Breast epithelium (tissue), 4 donors: ENCODE results near the gene RASA3. TPM values are rescaled to one million over a fixed set of nuclear protein-coding genes. Genes with fewer than 3 reads are reported as not detected.
"Not testable (repeated sequence)": the region's sequence is repeated elsewhere in the genome, so short reads cannot be mapped to it uniquely, and the experiment has no call there.

Experiments used
- DNase-seq, 2 donors: peaks; one replicate each; pipeline ENCODE4 v3.0.0-alpha.2; 2019; ENCODE audit warnings: low spot score in 2 of 2
- H3K27ac ChIP-seq, 2 donors: fragments of 200-600 bp; sonication (generic) in 1 of 2; one replicate each; pipeline ENCODE4 v1.5.1; 2016 to 2019; ENCODE audit warnings: mild to moderate bottlenecking in 1 of 2
- H3K27me3 ChIP-seq, 2 donors: fragments of 200-600 bp; sonication (generic) in 1 of 2; one replicate each; pipeline versions ENCODE4 v1.5.1 to v1.6.0; 2017 to 2019; ENCODE audit warnings: control low read depth in 1 of 2, mild to moderate bottlenecking in 1 of 2
- H3K36me3 ChIP-seq: fragments of 200-600 bp; one replicate; pipeline ENCODE4 v1.5.1; 2019
- H3K4me1 ChIP-seq, 2 donors: fragments of 200-600 bp; sonication (generic); one replicate each; pipeline ENCODE4 v1.5.1; 2016 to 2019; ENCODE audit warnings: control low read depth in 1 of 2
- H3K4me3 ChIP-seq, 3 donors: fragments of 200-600 bp; sonication (generic); 1 replicate in 2 of 3; 2 replicates in 1 of 3; pipeline ENCODE4 v1.5.1; 2016 to 2019; ENCODE audit warnings: mild to moderate bottlenecking in 3 of 3, moderate library complexity in 2 of 3
- H3K9me3 ChIP-seq, 2 donors: fragments of 200-600 bp; sonication (generic) in 1 of 2; one replicate each; pipeline ENCODE4 v1.5.1; 2016 to 2019; ENCODE audit warnings: control low read depth in 1 of 2
- POLR2A ChIP-seq: fragments of 450-650 bp; IDR thresholded peaks from one replicate; pipeline ENCODE4 v1.6.1; 2016; ENCODE audit warnings: antibody characterized with exemption, mild to moderate bottlenecking, moderate library complexity
- POLR2AphosphoS5 ChIP-seq, 3 donors: sonication (generic); formaldehyde crosslinking; IDR thresholded peaks; one replicate each; pipeline ENCODE4 v1.6.1; 2017; ENCODE audit warnings: antibody characterized with exemption in 3 of 3
- intact Hi-C: fragments of 100-400 bp; cut with DNase I; formaldehyde crosslinking; loops from one replicate; pipeline ENCODE4 v1.15.1; 2023; ENCODE audit warnings: low total_unique reads
- total RNA-seq, 3 donors: library from RNA; depleted of rRNA; stranded (reverse); fragments of >200 nt; gene quantifications; one replicate each; pipeline ENCODE4 v1.1.0, GENCODE V29; 2016
- TF ChIP-seq, protein P1 (sequence below), 3 donors: fragments of 450-650 bp; IDR thresholded peaks; one replicate each; pipeline ENCODE4 v1.5.1; 2016 to 2017; ENCODE audit warnings: antibody characterized with exemption in 3 of 3, mild to moderate bottlenecking in 3 of 3, moderate library complexity in 3 of 3

Gene RASA3, protein sequence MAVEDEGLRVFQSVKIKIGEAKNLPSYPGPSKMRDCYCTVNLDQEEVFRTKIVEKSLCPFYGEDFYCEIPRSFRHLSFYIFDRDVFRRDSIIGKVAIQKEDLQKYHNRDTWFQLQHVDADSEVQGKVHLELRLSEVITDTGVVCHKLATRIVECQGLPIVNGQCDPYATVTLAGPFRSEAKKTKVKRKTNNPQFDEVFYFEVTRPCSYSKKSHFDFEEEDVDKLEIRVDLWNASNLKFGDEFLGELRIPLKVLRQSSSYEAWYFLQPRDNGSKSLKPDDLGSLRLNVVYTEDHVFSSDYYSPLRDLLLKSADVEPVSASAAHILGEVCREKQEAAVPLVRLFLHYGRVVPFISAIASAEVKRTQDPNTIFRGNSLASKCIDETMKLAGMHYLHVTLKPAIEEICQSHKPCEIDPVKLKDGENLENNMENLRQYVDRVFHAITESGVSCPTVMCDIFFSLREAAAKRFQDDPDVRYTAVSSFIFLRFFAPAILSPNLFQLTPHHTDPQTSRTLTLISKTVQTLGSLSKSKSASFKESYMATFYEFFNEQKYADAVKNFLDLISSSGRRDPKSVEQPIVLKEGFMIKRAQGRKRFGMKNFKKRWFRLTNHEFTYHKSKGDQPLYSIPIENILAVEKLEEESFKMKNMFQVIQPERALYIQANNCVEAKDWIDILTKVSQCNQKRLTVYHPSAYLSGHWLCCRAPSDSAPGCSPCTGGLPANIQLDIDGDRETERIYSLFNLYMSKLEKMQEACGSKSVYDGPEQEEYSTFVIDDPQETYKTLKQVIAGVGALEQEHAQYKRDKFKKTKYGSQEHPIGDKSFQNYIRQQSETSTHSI
- 10 to 100 TPM; 14.2 to 54.9 (median 31.5) TPM for total RNA-seq

DNA sequence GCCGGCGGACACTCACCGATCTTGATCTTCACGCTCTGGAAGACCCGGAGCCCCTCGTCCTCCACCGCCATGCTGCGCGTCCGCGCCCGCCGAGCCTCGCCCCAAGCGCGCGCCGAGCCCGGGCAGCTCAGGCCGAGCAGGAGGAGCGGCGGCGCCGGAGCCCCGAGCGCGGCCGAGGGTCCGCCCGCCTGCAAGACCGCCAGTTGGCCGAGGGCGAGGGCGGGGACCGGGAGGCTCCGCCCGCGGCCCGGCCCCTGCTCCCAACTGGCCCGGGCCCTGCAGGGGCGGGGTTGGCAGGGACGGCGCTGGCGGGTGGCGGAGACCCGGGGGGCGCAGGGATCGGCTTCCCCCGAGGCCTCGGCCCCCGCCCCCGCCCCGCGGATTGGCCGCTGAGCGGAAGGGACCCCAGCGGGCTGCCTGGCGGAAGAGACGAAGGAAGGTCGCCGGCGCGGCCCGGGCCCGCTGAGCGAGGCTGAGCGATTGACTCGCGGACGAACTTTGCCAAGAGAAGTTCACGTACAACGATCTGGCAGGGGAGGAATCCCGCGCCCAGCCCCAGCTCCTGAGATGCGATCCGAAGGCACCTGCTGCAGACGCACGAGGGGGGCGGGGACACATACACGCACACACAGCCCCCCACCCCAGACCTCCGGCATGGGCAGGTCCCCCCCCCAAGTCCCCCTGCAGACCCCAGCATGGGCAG lies at the start of gene RASA3:
RASA3 (minus strand) TSS at position 205 of the 703 bp plus-strand sequence; CDS start at position 71, 134 bp downstream.
- DNase-seq = no peak
- peak within 1 kb of the TSS; percentile 67 to 80 for H3K27ac ChIP-seq
- H3K27me3 ChIP-seq = no peaks in the 10 kb centered on the region
- H3K36me3 ChIP-seq = no peaks in the 10 kb centered on the region
- H3K4me3 ChIP-seq = peak within 1 kb of the TSS; percentile 70 to 96 (median 74)
- H3K9me3 ChIP-seq = no peaks in the 10 kb centered on the region
- peaks cover 6 to 8% of the 10 kb centered on the region in 2 donors for H3K4me1 ChIP-seq
- intact Hi-C loops = no loop called here
- no peak for TF ChIP-seq POLR2AphosphoS5 (IDR thresholded peaks at IDR 0.05)
- TF ChIP-seq, protein P1, sequence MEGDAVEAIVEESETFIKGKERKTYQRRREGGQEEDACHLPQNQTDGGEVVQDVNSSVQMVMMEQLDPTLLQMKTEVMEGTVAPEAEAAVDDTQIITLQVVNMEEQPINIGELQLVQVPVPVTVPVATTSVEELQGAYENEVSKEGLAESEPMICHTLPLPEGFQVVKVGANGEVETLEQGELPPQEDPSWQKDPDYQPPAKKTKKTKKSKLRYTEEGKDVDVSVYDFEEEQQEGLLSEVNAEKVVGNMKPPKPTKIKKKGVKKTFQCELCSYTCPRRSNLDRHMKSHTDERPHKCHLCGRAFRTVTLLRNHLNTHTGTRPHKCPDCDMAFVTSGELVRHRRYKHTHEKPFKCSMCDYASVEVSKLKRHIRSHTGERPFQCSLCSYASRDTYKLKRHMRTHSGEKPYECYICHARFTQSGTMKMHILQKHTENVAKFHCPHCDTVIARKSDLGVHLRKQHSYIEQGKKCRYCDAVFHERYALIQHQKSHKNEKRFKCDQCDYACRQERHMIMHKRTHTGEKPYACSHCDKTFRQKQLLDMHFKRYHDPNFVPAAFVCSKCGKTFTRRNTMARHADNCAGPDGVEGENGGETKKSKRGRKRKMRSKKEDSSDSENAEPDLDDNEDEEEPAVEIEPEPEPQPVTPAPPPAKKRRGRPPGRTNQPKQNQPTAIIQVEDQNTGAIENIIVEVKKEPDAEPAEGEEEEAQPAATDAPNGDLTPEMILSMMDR (IDR thresholded peaks at IDR 0.05) = no peak
- no peak for TF ChIP-seq POLR2A

DNA sequence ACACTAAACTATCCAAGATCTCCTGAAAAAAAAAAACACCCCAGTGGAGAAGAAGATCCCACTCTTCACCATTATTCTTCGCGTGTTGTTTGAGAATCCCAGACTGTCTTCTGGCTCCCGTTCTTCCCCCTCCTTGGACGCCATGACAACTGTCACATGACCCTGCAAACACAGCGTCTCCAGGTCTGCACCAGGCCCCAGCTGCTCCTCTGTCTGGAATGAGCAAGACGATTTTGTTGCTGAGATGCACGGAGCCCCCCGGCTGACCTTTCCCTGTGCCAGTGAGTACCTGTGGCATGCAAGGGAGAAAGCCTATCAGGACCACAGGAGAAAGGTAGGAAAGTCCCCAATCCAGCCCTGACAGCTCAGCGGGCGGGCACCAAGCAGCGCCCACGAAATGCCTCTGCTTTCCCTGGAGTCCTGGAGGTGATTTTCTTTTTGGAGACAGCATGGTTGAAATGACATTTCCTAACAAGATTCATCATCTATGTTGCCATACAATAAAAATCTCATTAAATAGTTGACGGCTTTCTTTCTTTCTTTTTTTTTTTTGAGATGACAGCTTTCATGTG lies 46.8 kb upstream of the RASA3 start, which contains the start of gene CFAP97D2:
CFAP97D2 (plus strand) TSS at position 171 of the 572 bp plus-strand sequence; CDS start at position 245, 74 bp downstream.
- H3K27me3 ChIP-seq = no peaks in the 10 kb centered on the region
- H3K9me3 ChIP-seq = peaks cover 0 to 5% of the 10 kb centered on the region in 2 donors
- TF ChIP-seq POLR2A = no peak
- TF ChIP-seq POLR2AphosphoS5 (IDR thresholded peaks at IDR 0.05) = no peak
- TF ChIP-seq, protein P1 (IDR thresholded peaks at IDR 0.05) = no peak
- intact Hi-C loops = no loop called here
- H3K27ac ChIP-seq = no peak within 1 kb of the TSS
- no peak for DNase-seq
- no peak within 1 kb of the TSS for H3K4me3 ChIP-seq
- no peaks in the 10 kb centered on the region for H3K36me3 ChIP-seq
- H3K4me1 ChIP-seq = no peaks in the 10 kb centered on the region

DNA sequence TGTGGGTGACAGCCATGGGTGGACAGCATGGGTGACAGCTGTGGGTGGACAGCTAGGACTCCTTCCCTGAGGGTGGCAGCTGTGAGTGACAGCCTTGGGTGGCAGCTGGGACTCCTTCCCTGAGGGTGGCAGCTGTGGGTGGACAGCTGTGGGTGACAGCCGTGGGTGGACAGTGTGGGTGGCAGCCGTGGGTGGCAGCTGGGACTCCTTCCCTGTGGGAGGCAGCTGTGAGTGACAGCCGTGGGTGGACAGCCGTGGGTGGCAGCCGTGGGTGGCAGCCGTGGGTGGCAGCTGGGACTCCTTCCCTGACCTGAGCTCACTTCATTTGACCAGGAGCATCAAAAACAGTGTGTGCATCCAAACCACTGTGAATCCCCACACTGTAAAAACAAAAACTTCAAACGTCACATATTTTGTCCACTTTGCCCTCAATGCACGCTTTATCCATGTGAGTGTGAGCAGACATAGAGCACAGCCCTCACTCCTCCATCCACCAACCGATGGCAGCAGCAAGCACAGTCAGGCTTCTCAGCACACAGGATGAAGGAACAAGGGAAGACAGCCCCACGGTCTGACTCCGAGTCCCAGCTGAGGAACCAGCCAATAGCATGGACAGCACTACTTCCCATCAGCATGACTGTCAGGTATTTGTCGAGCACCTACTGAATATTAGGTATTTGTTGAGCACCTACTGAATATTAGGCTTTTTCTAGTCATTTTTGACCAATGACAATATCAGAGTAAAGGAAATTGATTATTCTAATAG lies 45.0 kb upstream of the RASA3 start:
- TF ChIP-seq, protein P1 (IDR thresholded peaks at IDR 0.05) = no peak
- no peak for TF ChIP-seq POLR2AphosphoS5 (IDR thresholded peaks at IDR 0.05)
- Histone ChIP-seq H3K4me3 (no peak overlapping the region), H3K9me3 (peaks cover 11 to 22% of the 10 kb centered on the region in 2 donors), H3K36me3 (no peaks in the 10 kb centered on the region), H3K4me1 (no peaks in the 10 kb centered on the region), H3K27me3 (no peaks in the 10 kb centered on the region), H3K27ac (no peak overlapping the region)
- intact Hi-C loops = no loop called here
- DNase-seq = no peak

DNA sequence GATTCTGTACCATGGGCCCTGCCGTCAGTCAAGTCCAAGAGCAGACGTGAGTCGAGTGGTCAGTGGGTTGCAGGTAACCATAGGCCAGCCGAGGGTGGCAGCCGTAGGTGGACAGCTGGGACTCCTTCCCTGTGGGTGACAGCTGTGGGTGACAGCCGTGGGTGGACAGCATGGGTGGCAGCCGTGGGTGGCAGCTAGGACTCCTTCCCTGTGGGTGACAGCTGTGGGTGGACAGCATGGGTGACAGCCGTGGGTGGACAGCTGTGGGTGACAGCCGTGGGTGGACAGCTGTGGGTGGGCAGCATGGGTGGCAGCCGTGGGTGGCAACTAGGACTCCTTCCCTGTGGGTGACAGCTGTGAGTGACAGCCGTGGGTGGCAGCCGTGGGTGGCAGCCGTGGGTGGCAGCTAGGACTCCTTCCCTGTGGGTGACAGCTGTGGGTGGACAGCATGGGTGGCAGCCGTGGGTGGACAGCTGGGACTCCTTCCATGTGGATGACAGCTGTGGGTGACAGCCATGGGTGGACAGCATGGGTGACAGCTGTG lies 44.0 kb upstream of the RASA3 start:
- H3K4me1 ChIP-seq, H3K27me3 ChIP-seq, intact Hi-C loops, H3K36me3 ChIP-seq, H3K4me3 ChIP-seq, DNase-seq, H3K27ac ChIP-seq: not testable (repeated sequence)
- H3K9me3 ChIP-seq = peaks cover 20 to 26% of the 10 kb centered on the region in 2 donors
